ENCODE results near the gene PLSCR4.

Gene PLSCR4

GRCh38 chr3:146159616-146160320 lies 91.1 kb downstream of the PLSCR4 start:
- DNase-seq: no peak

GRCh38 chr3:146159037-146159436 lies 91.9 kb downstream of the PLSCR4 start:
- DNase-seq: no peak

DNA sequence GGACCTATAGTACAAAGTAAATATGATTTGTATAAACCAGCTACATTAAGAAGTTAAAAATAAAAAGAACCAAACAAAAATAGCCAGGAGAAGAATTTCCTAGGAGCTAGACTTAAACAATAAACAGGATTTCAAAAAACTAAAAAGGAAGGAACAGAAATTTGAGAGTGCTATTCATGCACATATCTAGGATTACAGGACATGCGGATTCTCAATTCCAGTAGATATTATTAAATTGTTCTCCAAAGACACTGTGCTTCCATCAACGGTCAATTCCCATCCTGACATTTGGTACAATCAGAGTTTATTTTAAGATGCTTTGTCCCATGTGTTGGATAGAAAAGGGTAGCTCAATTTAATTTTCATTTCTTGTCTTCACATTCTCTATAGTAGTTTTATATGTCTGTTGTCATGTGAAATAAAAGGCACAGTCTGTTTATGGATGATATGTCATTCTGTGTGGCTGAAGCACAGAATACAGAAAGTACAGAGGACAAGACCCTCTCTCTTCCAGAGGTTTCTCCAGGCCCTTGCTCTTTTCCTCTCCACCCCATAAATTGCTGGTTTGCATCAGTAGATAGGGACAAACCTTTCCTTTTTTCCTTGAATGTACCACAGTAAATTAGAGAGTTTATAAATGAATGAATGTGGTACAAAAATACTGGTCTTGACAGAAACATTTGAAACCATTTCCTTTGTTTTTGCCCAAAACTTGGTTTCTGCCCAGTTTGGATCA lies 93.4 kb downstream of the PLSCR4 start:
- no peak for DNase-seq

DNA sequence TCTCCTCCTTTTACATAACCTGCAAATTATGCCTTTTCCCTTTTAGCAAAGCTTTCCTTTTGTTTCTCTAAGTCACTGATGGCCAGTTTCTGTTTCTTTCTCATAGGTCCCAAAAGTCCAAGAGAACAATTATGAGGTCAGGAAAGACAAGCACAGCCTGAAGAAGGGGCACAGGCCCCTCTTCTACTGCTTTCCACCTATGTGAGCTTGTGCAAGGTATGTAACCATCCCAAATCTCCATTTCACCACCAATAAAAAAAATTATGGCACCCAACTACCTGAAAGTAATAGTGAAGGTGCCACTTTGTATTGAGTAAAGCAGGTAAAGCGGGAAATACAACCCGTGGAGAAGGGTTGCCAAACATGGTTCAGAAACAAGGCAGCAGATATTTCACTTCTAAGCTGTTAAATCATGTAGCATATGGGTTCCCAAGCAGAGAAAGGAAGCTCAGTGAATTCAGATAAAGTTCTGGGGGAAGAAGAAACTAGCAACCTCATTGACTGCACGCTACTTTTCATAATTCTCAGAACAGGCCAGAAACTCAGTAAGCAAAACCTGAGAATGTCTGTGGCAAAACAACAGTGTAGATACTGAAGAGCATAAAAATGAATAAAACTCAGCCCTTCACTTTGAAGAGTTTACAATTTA lies 94.1 kb downstream of the PLSCR4 start:
- DNase-seq: no peak

- peak; percentile 54 for DNase-seq
These were observed 94.8 kb downstream of the PLSCR4 start for GRCh38 chr3:146156095-146156494.

DNA sequence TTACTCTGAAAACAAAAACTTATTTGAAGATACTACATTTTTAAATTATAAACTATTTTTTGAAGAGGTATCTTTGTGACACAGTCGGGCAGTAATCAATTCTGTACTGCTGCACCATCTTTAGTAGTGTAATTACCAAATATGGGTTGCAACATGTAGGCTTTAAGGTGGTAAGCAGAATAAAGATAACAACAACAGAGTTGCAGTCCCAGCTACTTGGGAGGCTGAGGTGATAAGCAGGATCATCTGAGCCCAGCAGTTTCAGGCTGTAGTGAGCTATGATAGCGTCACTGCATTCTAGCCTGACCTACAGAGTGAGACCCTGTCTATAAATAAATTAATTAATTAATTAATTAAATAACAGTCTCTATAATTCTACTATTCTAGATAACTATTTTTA lies 95.9 kb downstream of the PLSCR4 start:
- DNase-seq: no peak

GRCh38 chr3:146154316-146154715 lies 96.6 kb downstream of the PLSCR4 start:
- DNase-seq: no peak

DNA sequence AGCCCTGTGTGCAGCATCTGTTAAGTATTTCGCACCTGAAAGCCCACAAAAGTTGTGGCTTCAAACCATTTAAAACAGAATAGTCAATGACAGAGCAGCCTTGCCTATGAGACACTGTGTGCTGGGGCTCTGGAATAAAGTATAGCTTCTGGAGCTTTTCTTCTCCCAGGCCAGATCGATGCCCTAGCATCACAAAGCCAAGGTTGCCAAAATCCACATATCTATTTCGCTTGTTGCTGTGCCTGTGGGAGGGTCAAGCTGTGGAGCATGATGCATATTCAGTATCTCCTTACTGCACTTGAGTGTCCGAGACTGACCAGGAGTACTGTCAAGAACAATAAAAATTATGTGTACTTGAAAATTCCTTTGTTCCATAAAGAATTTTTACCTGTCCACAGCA lies 97.5 kb downstream of the PLSCR4 start:
- no peak for DNase-seq

DNA sequence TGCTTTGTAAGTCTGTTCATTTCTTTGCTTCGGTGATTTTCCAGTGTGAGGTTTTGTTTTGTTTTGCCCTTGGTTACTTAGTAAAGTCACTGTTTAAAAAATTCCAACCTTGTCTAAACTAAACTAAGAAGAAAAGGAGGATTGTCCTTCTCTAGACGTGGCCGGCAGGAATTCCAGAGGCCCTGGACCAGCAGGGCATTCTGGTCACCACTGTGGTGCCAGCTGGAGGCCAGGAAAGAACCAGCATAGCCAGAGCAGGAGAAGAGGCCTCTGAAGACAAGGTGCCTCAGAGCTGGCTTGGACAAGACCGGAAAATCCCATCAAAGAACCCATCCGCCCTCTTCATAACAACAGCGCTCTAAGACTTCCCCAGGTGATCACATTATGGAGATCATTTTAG lies 98.1 kb downstream of the PLSCR4 start:
- DNase-seq: no peak

GRCh38 chr3:146148468-146148931 lies 102.4 kb downstream of the PLSCR4 start:
- no peak for DNase-seq

DNA sequence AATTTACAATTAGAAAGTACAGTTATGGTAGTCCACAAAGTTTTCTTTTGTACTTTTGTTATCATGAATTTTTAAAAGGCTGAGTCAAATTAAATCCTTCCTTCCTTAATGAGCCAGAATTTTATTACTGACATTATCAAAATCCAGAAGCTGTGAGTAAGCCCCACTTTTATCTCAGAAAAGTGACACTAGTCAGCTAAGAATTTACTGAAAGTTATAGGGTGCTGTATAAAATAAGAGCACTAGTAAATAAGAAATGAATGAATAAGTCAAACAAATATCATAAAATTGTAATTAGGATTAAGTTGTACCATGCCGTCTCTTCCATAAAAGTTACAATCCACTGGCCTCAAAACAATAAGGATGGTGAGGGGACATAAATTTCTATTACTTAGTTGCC lies 105.3 kb downstream of the PLSCR4 start:
- no peak for DNase-seq

GRCh38 chr3:146142757-146143156 lies 108.1 kb downstream of the PLSCR4 start:
- no peak for DNase-seq

All from NCI-H446 treated with DMSO at 0.1 percent for 48 hours (cell line).